GM19395 (cell line): ENCODE data around the gene TLCD3A.
A peak's percentile ranks its signal among the peaks of the same experiment; 100 is the strongest.

ENCODE experiments used
- ATAC-seq: cut with Tn5 transposase; IDR thresholded peaks from one replicate; pipeline ENCODE4 v1.9.1; 2021; ENCODE audit warnings: mild to moderate bottlenecking, moderate library complexity; ENCODE audit not compliant: unreplicated experiment

Gene TLCD3A

DNA sequence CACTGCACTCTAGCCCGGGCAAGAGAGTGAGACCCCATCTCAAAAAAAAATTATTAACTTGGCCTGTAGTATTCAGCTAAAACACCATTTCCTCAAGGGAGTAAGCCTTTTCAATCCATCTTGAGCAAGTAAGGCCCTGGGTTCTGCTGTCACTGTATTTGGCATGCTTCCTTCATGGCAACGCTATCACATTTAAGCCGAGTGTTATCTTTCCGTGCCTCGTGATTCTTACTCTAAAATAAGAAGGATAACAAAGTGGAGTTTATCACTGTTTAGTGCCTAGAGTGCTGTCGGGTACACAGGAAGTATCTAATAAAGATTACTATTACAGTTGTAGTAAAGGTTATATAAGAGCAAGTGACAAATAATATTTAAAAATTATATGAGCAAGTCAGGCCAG lies 26.5 kb upstream of the TLCD3A start:
- no peak for ATAC-seq

- ATAC-seq, result no peak
Observed at GRCh38 chr17:708132-708531, 24.3 kb upstream of the TLCD3A start.

DNA sequence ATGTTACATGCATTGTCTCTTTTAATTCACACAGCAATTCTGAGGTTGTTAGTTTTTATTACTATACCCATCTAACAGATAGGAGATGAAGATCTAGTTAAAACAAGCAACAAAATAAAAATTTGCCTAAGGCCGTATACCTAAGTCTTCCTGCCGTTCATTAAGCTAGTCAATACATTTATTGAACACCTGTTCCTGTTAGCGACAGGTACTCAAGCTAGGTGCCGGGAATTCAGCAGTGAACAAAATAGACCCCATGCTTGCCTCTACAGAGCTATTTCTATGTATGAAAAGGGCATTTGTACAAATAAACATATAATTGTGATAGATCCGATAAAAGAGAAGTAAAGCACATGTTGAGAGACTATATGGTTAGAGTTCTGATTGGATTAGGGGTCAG lies 14.3 kb upstream of the TLCD3A start:
- ATAC-seq, result no peak

DNA sequence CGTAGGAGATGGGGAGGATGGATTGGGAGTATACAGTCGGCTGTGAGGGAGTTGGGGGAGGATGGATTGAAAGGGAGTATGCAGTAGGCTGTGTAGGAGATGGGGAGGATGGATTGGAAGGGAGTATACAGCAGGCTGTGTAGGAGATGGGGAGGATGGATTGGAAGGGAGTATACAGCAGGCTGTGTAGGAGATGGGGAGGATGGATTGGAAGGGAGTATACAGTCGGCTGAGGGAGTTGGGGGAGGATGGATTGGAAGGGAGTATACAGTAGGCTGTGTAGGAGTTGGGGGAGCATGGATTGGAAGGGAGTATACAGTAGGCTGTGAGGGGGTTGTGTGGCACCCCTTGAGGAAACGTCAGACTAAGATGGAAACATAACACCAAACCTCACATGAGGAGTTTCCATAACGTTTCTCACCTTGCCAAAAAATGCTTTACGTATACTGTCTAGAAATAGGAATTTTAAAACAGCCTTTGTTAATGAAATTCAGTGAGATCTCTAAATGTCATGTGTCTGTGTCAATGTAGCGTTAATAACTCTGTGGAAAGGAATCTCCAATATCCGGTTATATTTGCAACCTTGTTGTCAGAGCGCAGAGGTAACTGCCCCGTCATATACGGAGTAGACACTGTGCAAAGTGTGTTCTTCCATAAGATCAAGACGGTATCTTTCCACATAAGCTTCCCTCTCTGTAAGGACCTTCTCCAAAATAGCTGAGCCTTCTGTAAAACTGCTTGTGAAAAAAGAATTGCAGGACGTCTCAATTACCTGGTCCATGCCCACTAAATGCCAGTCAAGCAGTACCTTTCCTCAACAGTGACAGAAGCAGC lies 11.5 kb upstream of the TLCD3A start:
- no peak for ATAC-seq

GRCh38 chr17:721540-721937 lies 10.9 kb upstream of the TLCD3A start:
- ATAC-seq, result no peak

GRCh38 chr17:725084-725483 lies 7.3 kb upstream of the TLCD3A start:
- no peak for ATAC-seq

DNA sequence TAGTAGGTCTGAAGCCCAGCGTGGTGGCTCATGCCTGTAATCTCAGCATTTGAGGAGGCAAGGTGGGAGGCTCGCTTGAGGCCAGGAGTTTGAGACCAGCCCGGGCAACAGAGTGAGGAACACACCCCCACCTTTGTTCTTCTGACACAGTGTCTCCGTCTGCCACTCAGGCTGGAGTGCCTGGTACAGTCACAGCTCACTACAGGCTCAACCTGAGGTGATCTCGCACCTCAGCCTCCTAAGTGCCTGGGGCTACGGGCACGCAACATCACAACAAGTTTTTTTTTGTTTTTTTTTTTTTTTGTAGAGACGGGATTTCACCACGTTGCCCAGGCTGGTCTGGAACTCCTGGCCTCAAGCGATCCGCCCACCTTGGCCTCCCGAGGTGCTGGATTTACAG lies 6.7 kb upstream of the TLCD3A start:
- ATAC-seq, result no peak

DNA sequence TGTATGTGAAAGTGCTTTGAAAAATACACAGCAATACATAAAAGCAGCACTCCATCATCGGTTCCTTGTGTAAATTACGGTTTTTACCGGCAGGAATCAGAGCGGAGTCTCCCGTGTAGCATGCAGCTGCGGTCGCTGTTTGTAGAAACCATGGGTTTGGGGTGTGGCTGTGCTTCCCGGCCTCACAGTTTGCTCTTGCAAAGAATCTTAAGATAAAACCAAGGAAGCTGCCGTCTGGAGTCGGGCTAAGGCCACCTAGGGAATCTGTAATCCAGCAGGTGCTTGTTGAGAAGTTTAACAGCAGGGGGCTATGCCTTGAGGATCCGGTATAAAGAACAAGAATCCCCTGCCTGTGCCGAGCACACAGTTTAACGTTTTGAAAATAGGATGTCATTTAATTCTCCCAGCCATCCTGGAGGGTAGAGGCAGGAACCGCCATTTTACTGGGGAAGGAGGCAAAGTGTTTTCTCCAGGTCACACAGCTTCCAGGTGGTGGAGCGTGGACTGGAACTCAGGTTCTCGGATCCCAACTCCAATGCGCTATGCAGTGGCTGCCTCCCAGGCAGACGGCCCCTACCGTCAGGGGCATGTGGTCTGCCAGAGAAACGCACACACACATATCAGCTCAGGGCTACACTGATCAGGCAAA lies 6.0 kb upstream of the TLCD3A start:
- no peak for ATAC-seq

DNA sequence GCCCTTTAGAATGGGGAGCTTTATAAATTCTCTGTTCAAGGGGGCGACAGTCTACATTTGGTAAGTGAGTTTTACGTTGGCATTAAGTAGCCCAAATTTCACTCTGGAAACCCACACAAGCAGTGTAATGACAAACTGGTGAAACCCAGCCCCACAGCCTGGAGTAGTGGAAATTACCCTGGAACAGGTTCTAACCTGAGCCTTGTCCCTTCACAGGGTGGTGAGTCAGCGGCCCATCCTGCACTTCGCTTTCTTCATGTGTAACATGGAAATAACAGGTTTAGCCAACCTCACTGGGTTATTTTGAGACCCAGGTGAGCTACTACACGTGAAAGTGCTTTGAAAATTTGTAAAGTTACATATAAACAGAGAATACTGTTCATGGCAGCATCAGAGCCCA lies 3.5 kb upstream of the TLCD3A start:
- no peak for ATAC-seq

GRCh38 chr17:731644-732066 lies 741 bp upstream of the TLCD3A start:
- ATAC-seq, result peak; percentile 14

DNA sequence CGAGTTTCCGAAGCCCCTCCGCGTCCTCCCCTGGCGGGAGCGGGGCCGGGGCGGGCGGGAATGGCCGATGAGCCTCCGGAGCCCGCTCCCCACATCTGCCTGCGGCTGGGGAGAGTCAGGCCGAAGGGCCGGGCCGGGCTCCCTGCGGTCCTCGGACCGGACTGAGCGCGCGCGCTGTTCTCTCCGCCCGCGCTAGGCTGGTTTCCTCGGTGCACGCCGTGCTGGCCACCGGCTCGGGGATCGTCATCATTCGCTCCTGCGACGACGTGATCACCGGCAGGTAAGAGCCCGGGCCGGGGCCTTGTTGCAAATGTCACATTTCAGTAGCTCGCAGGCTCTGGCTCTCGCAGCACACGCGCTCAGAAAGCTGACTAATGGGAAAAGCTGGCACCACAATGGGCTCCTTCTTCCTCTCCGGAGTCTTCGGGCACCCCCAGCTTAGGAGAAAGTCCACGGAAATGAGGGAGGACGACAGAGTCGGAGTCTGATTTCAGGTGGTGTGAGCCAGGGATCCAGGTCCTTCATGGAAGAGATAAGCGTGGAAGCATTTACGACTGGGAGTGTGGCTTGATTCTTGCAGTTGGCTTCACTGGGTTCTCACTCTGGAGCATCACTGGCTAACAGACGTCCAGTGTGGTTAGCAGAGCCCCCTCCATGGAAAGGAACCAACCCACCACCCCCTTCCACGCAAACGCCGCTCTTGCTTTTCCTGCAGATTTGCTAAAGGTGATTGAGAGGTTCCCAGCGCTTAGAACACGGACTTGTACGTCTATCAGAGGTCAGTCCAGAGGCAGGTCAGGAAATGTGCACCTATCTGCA lies 715 bp downstream of the TLCD3A start:
- ATAC-seq, result peak; percentile 38

DNA sequence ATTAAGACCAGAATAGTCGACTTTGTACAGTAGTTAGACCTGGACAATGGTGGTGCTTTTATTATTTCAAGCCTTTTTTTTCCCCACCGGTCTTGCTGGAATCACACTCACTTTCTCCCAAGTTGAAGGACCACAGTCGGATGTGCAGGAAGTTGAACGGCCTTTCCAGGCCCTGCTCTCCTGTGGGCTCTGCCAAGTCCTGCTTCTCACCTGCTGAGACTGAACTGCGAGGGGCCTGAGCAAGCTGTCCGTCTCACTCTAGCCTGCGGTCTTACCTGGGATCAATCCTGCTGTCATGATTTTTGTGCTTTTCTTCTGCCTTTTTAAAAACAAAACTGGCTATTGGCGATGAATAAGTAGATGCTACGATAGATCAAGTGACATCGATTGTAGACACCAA lies 1.3 kb downstream of the TLCD3A start:
- no peak for ATAC-seq

DNA sequence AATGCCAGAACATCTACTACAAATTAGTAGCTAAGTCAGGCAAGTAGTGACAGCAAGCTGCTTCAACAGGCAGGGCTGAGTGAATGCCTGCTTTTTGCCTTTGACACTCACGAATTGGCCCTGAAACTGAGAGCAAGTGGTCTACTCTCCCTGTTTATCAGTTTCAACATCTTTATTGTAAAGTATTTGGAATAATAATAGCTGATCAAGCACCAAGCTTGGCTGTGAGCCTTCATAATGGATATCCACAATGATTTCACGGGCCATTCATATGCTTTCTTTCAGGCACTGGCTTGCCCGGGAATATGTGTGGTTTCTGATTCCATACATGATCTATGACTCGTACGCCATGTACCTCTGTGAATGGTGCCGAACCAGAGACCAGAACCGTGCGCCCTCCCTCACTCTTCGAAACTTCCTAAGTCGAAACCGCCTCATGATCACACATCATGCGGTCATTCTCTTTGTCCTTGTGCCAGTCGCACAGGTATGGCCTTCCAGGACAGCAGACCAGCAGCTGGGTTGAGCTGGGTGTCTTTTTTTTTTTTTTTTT lies 5.2 kb downstream of the TLCD3A start:
- no peak for ATAC-seq

- ATAC-seq, result peak; percentile 88
Observed at GRCh38 chr17:740240-741017, 8.0 kb downstream of the TLCD3A start.

GRCh38 chr17:742147-742793 lies 9.9 kb downstream of the TLCD3A start:
- ATAC-seq, result no peak

- ATAC-seq, result no peak
Observed at GRCh38 chr17:743139-743538, 10.7 kb downstream of the TLCD3A start.

- no peak for ATAC-seq
Observed at GRCh38 chr17:744937-745336, 12.5 kb downstream of the TLCD3A start.

- ATAC-seq, result no peak
Observed at GRCh38 chr17:745406-745805, 13.0 kb downstream of the TLCD3A start.

DNA sequence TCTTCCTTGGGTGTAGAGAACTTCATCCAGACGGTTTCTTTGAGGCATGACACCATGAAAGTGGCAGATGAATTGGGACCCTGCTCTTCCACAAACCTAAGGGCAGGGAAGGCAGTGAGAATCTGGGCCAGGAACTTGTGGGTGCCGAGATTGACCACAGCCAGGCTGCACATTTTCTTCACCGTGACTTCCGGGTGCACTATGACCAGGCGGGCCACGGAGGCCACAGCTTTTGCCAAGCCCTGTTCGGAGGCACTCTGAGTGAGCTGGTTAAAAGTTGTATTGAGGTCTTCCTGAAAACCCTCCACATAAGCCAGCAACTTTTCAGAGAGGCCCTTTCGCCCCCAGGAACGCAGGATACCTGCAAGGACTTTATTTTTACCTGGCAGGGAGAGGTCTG lies 13.8 kb downstream of the TLCD3A start:
- ATAC-seq, result no peak
